ENCODE results near the gene ARMH3. TPM values are rescaled to one million over a fixed set of nuclear protein-coding genes. Genes with fewer than 3 reads are reported as not detected.

ARMH3 gene
- total and polyA plus RNA-seq, 10 of the 15 experiments (the other 5 are each of a cell fraction or from before 2014, with no cell fraction given), result 13.0 to 33.0 (median 16.4) TPM

DNA sequence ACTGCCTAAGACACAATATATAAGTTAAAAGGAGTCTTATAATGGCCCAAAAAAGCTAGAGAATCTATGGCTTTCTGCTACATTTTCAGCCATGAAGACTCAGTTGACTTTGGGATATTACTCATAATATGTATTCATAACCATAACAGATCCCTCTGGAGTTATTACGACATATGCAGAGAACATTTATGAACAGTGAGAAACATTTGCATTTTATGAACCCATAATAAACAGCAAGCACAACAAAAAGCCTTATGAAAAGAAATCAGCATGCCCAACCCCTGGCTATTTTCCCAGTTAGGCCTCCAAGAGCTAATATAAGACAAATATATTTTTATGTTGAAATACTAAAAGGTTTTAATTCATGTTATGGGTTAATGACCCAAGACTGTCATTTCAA lies 52.4 kb downstream of the ARMH3 start:
- Histone ChIP-seq H2AFZ (ENCODE audit: control insufficient read depth, low read depth, low read length) (no peak overlapping the region), H3K27ac (ENCODE audit: control insufficient read depth, insufficient read depth) (peak overlapping the region; percentile 91), H3K36me3 (ENCODE audit: control insufficient read depth in 2 of 2, insufficient read depth in 2 of 2, low read length in 1 of 2) (peaks cover 0 to 4% of the 10 kb centered on the region in 2 experiments; a peak in 2 of 4 replicates), H3K4me2 (ENCODE audit: control insufficient read depth, insufficient read depth) (no peak overlapping the region), H3K27me3 (replicated peaks in 1 of 2; ENCODE audit: control insufficient read depth in 2 of 2, insufficient read depth in 2 of 2, low read length in 1 of 2) (no peaks in the 10 kb centered on the region), H4K20me1 (ENCODE audit: control insufficient read depth, insufficient read depth) (no peaks in the 10 kb centered on the region), H3K9ac (ENCODE audit: control insufficient read depth, insufficient read depth, low read length) (no peak overlapping the region), H3K9me3 (replicated peaks; ENCODE audit: control insufficient read depth, insufficient read depth, low read length) (no peaks in the 10 kb centered on the region), H3K4me3 (no peak overlapping the region), H3K4me1 (ENCODE audit: control insufficient read depth, insufficient read depth, low read length) (peaks cover 53% of the 10 kb centered on the region), H3K79me2 (ENCODE audit: control insufficient read depth, insufficient read depth, low read length) (no peaks in the 10 kb centered on the region; the same call in 1 of the 2 replicates)
- WGBS (ENCODE audit: insufficient coverage, insufficient replicate concordance, low lambda C conversion rate, missing lambda C conversion rate), result 5% methylated on average over 1 of the region's 1 CpG
- no peak for ATAC-seq
- SMC1A ChIA-PET (ENCODE audit: uncharacterized antibody, unreplicated experiment), result interaction anchor here (0.5 to 19.5 kb wide), 25 partner anchors 8 to 356 kb away, joined by 3 to 407 read pairs (median 5); partner anchors contain the start of gene KCNIP2
- intact Hi-C loops (cut with micrococcal nuclease; ENCODE audit: unreplicated experiment), result no loop called here
- BruUV-seq (replicated peaks), result no TSS peak
- CTCF ChIA-PET, result interaction anchor here (1.0 to 19.2 kb wide), 10 partner anchors 34 to 223 kb away, joined by 3 to 697 read pairs (median 7); partner anchors contain the start of gene KCNIP2
- RAD21 ChIA-PET (ENCODE audit: unreplicated experiment), result interaction anchor here (0.6 to 16.8 kb wide), 14 partner anchors 17 to 164 kb away, joined by 3 to 538 read pairs (median 5); partner anchors contain the start of gene KCNIP2
- POLR2A ChIA-PET, result interaction anchor here (0.9 to 5.6 kb wide), 15 partner anchors 18 to 163 kb away, joined by 3 to 67 read pairs (median 4); no protein-coding TSS in a partner anchor
- in situ Hi-C loops (cut with MboI), result no loop called here
- FAIRE-seq, result no peak
- no peak for DNase-seq (ENCODE audit: low read depth, low spot score)
- TF ChIP-seq ZNF24 (IDR thresholded peaks at IDR 0.05) (no peak), IKZF2 (IDR thresholded peaks at IDR 0.05) (no peak), NFIC (IDR thresholded peaks at IDR 0.05; ENCODE audit: low read depth, low read length) (0 out of 2 replicates have a peak, but pooled peaks have one; percentile 38), RAD21 (IDR thresholded peaks at IDR 0.05; ENCODE audit: insufficient read depth, low read depth, low read length) (no peak), MYC (IDR thresholded peaks at IDR 0.05; ENCODE audit: insufficient read depth, insufficient read length, insufficient replicate concordance, low read length, severe bottlenecking) (no peak)
- TF ChIP-seq, protein P1, sequence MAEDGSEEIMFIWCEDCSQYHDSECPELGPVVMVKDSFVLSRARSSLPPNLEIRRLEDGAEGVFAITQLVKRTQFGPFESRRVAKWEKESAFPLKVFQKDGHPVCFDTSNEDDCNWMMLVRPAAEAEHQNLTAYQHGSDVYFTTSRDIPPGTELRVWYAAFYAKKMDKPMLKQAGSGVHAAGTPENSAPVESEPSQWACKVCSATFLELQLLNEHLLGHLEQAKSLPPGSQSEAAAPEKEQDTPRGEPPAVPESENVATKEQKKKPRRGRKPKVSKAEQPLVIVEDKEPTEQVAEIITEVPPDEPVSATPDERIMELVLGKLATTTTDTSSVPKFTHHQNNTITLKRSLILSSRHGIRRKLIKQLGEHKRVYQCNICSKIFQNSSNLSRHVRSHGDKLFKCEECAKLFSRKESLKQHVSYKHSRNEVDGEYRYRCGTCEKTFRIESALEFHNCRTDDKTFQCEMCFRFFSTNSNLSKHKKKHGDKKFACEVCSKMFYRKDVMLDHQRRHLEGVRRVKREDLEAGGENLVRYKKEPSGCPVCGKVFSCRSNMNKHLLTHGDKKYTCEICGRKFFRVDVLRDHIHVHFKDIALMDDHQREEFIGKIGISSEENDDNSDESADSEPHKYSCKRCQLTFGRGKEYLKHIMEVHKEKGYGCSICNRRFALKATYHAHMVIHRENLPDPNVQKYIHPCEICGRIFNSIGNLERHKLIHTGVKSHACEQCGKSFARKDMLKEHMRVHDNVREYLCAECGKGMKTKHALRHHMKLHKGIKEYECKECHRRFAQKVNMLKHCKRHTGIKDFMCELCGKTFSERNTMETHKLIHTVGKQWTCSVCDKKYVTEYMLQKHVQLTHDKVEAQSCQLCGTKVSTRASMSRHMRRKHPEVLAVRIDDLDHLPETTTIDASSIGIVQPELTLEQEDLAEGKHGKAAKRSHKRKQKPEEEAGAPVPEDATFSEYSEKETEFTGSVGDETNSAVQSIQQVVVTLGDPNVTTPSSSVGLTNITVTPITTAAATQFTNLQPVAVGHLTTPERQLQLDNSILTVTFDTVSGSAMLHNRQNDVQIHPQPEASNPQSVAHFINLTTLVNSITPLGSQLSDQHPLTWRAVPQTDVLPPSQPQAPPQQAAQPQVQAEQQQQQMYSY (CRISPR knock-in tag; IDR thresholded peaks at IDR 0.05), result no peak
- TF ChIP-seq, protein P2, sequence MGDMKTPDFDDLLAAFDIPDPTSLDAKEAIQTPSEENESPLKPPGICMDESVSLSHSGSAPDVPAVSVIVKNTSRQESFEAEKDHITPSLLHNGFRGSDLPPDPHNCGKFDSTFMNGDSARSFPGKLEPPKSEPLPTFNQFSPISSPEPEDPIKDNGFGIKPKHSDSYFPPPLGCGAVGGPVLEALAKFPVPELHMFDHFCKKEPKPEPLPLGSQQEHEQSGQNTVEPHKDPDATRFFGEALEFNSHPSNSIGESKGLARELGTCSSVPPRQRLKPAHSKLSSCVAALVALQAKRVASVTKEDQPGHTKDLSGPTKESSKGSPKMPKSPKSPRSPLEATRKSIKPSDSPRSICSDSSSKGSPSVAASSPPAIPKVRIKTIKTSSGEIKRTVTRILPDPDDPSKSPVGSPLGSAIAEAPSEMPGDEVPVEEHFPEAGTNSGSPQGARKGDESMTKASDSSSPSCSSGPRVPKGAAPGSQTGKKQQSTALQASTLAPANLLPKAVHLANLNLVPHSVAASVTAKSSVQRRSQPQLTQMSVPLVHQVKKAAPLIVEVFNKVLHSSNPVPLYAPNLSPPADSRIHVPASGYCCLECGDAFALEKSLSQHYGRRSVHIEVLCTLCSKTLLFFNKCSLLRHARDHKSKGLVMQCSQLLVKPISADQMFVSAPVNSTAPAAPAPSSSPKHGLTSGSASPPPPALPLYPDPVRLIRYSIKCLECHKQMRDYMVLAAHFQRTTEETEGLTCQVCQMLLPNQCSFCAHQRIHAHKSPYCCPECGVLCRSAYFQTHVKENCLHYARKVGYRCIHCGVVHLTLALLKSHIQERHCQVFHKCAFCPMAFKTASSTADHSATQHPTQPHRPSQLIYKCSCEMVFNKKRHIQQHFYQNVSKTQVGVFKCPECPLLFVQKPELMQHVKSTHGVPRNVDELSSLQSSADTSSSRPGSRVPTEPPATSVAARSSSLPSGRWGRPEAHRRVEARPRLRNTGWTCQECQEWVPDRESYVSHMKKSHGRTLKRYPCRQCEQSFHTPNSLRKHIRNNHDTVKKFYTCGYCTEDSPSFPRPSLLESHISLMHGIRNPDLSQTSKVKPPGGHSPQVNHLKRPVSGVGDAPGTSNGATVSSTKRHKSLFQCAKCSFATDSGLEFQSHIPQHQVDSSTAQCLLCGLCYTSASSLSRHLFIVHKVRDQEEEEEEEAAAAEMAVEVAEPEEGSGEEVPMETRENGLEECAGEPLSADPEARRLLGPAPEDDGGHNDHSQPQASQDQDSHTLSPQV (IDR thresholded peaks at IDR 0.05), result 0 out of 2 replicates have a peak, but pooled peaks have one; percentile 55
